HEK293 (cell line): ENCODE measurements around the gene GRIP1.

ENCODE experiments used
- CTCF ChIA-PET: fragments of 350-600 bp; formaldehyde crosslinking; extraction: SDS; loops from one replicate; lab custom pipeline; 2021; ENCODE audit warnings: antibody characterized with exemption; lab: Yijun Ruan, JAX
- POLR2A ChIA-PET: fragments of 300-600 bp; formaldehyde crosslinking; extraction: SDS; loops from one replicate; lab custom pipeline; 2020; ENCODE audit warnings: antibody characterized with exemption, inconsistent platforms; lab: Yijun Ruan, JAX
- H3K27ac ChIP-seq: fragments of 200-500 bp; sonication (Bioruptor generic); 2 replicates; pipeline ENCODE4 v1.5.1; 2014; ENCODE audit warnings: low read depth, low read length, control low read depth, inconsistent platforms; ENCODE audit errors: extremely low read depth
- H3K36me3 ChIP-seq, 2 experiments: fragments of 200-500 bp in 1 of 2; sonication (Bioruptor generic) in 1 of 2; 1 replicate in 1 of 2; 2 replicates in 1 of 2; pipeline ENCODE4 v1.5.1; 2014 to 2017; ENCODE audit warnings: inconsistent platforms in 2 of 2, low read length in 2 of 2; ENCODE audit not compliant: control insufficient read depth in 2 of 2, insufficient read depth in 1 of 2
- H3K4me1 ChIP-seq: fragments of 200-500 bp; sonication (Bioruptor generic); 2 replicates; pipeline ENCODE4 v1.5.1; 2014; ENCODE audit warnings: mild to moderate bottlenecking, low read length, inconsistent platforms; ENCODE audit not compliant: control insufficient read depth, insufficient read depth
- H3K4me3 ChIP-seq: 2 replicates; pipeline ENCODE4 v1.5.1; 2011; ENCODE audit warnings: low read depth, mild to moderate bottlenecking, control low read depth, low read length, moderate library complexity
- H3K9me3 ChIP-seq: fragments of 200-500 bp; sonication (Bioruptor generic); 2 replicates; pipeline ENCODE4 v1.5.1; 2014; ENCODE audit warnings: low read depth, low read length, inconsistent platforms; ENCODE audit not compliant: control insufficient read depth, insufficient read depth
- EGR2 ChIP-seq: fragments of 450-650 bp; formaldehyde crosslinking; IDR thresholded peaks from 2 replicates; pipeline ENCODE4 v1.5.1; 2016; ENCODE audit warnings: low read depth, missing biosample characterization, missing genetic modification characterization
- FEZF1 ChIP-seq: fragments of 450-650 bp; formaldehyde crosslinking; IDR thresholded peaks from 2 replicates; pipeline ENCODE4 v1.5.1; 2016; ENCODE audit warnings: missing biosample characterization, missing genetic modification characterization
- GLIS2 ChIP-seq: fragments of 450-650 bp; formaldehyde crosslinking; IDR thresholded peaks from 2 replicates; pipeline ENCODE4 v1.5.1; 2016; ENCODE audit warnings: missing biosample characterization, missing genetic modification characterization
- HOXD13 ChIP-seq: sonication (generic); formaldehyde crosslinking; IDR thresholded peaks from 2 replicates; pipeline ENCODE4 v1.8.0; 2022; ENCODE audit warnings: missing genetic modification reagents, borderline replicate concordance
- MYNN ChIP-seq: fragments of 450-650 bp; formaldehyde crosslinking; IDR thresholded peaks from 2 replicates; pipeline ENCODE4 v1.5.1; 2016; ENCODE audit warnings: missing biosample characterization, missing genetic modification characterization, borderline replicate concordance
- MZF1 ChIP-seq: fragments of 450-650 bp; formaldehyde crosslinking; IDR thresholded peaks from 2 replicates; pipeline ENCODE4 v1.5.1; 2017; ENCODE audit warnings: missing biosample characterization, missing genetic modification characterization, borderline replicate concordance
- OSR2 ChIP-seq: fragments of 450-650 bp; formaldehyde crosslinking; IDR thresholded peaks from 2 replicates; pipeline ENCODE4 v1.5.1; 2016; ENCODE audit warnings: missing biosample characterization, missing genetic modification characterization
- SCRT2 ChIP-seq: fragments of 450-650 bp; formaldehyde crosslinking; IDR thresholded peaks from 2 replicates; pipeline ENCODE4 v1.5.1; 2016; ENCODE audit warnings: missing biosample characterization, missing genetic modification characterization
- ZNF121 ChIP-seq: fragments of 450-650 bp; formaldehyde crosslinking; IDR thresholded peaks from 2 replicates; pipeline ENCODE4 v1.5.1; 2016; ENCODE audit warnings: missing biosample characterization, missing genetic modification characterization
- ZNF221 ChIP-seq: fragments of 450-650 bp; formaldehyde crosslinking; IDR thresholded peaks from 2 replicates; pipeline ENCODE4 v1.5.1; 2017; ENCODE audit warnings: missing biosample characterization, missing genetic modification characterization, borderline replicate concordance
- ZNF223 ChIP-seq: fragments of 450-650 bp; formaldehyde crosslinking; IDR thresholded peaks from 2 replicates; pipeline ENCODE4 v1.5.1; 2016; ENCODE audit warnings: missing biosample characterization, missing genetic modification characterization
- ZNF362 ChIP-seq: fragments of 450-650 bp; formaldehyde crosslinking; IDR thresholded peaks from 2 replicates; pipeline ENCODE4 v1.5.1; 2016; ENCODE audit warnings: missing biosample characterization, missing genetic modification characterization
- ZNF394 ChIP-seq: fragments of 450-650 bp; formaldehyde crosslinking; IDR thresholded peaks from 2 replicates; pipeline ENCODE4 v1.5.1; 2016; ENCODE audit warnings: missing biosample characterization, missing genetic modification characterization, mild to moderate bottlenecking, moderate library complexity, borderline replicate concordance
- ZNF449 ChIP-seq: fragments of 450-650 bp; formaldehyde crosslinking; IDR thresholded peaks from 2 replicates; pipeline ENCODE4 v1.5.1; 2017; ENCODE audit warnings: missing biosample characterization, mild to moderate bottlenecking, missing genetic modification characterization, moderate library complexity
- ZNF514 ChIP-seq: fragments of 450-650 bp; formaldehyde crosslinking; IDR thresholded peaks from 2 replicates; pipeline ENCODE4 v1.5.1; 2016; ENCODE audit warnings: missing biosample characterization, missing genetic modification characterization
- ZNF521 ChIP-seq: fragments of 450-650 bp; formaldehyde crosslinking; IDR thresholded peaks from 2 replicates; pipeline ENCODE4 v1.5.1; 2017; ENCODE audit warnings: missing biosample characterization, mild to moderate bottlenecking, missing genetic modification characterization
- ZNF549 ChIP-seq: fragments of 450-650 bp; IDR thresholded peaks from 2 replicates; pipeline ENCODE4 v1.5.1; 2018; ENCODE audit warnings: missing biosample characterization, missing genetic modification characterization, mild to moderate bottlenecking, inconsistent platforms, moderate library complexity
- ZNF600 ChIP-seq: fragments of 450-650 bp; formaldehyde crosslinking; IDR thresholded peaks from 2 replicates; pipeline ENCODE4 v1.5.1; 2016; ENCODE audit warnings: missing biosample characterization, missing genetic modification characterization
- ZNF843 ChIP-seq: fragments of 450-650 bp; formaldehyde crosslinking; IDR thresholded peaks from 2 replicates; pipeline ENCODE4 v1.5.1; 2016; ENCODE audit warnings: missing biosample characterization, missing genetic modification characterization
- TF ChIP-seq, protein P1 (sequence below): fragments of 450-650 bp; formaldehyde crosslinking; IDR thresholded peaks from 2 replicates; pipeline ENCODE4 v1.5.1; 2017; ENCODE audit warnings: missing biosample characterization, missing genetic modification characterization
- TF ChIP-seq, protein P2 (sequence below): fragments of 450-650 bp; formaldehyde crosslinking; IDR thresholded peaks from 2 replicates; pipeline ENCODE4 v1.5.1; 2016; ENCODE audit warnings: missing biosample characterization, missing genetic modification characterization

The GRIP1 gene

GRCh38 chr12:66636771-66637170 is 42.1 kb downstream of the GRIP1 start:
- TF ChIP-seq, protein P1, sequence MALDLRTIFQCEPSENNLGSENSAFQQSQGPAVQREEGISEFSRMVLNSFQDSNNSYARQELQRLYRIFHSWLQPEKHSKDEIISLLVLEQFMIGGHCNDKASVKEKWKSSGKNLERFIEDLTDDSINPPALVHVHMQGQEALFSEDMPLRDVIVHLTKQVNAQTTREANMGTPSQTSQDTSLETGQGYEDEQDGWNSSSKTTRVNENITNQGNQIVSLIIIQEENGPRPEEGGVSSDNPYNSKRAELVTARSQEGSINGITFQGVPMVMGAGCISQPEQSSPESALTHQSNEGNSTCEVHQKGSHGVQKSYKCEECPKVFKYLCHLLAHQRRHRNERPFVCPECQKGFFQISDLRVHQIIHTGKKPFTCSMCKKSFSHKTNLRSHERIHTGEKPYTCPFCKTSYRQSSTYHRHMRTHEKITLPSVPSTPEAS (tag by site-specific recombination) = 0 out of 2 replicates have a peak, but pooled peaks have one; percentile 2
- TF ChIP-seq FEZF1 (no peak), SCRT2 (tag by site-specific recombination) (peak; percentile 42; the same call in 1 of the 2 replicates), ZNF549 (tag by site-specific recombination) (peak; percentile 79), ZNF600 (tag by site-specific recombination) (peak; percentile 42; the same call in 1 of the 2 replicates)
- no peak overlapping the region for H3K4me3 ChIP-seq
- no peak overlapping the region for H3K27ac ChIP-seq
- ChIA-PET CTCF (interaction anchor here (0.7 to 1.3 kb wide), 2 partner anchors 11 to 529 kb away, joined by 3 to 4 read pairs; no protein-coding TSS in a partner anchor), POLR2A (no interaction called here)
- no peaks in the 10 kb centered on the region for H3K9me3 ChIP-seq
- peaks cover 13% of the 10 kb centered on the region for H3K4me1 ChIP-seq
- no peaks in the 10 kb centered on the region for H3K36me3 ChIP-seq

GRCh38 chr12:66633676-66634075 is 45.2 kb downstream of the GRIP1 start:
- Histone ChIP-seq H3K27ac (no peak overlapping the region), H3K36me3 (no peaks in the 10 kb centered on the region), H3K4me1 (peaks cover 9% of the 10 kb centered on the region), H3K9me3 (no peaks in the 10 kb centered on the region)
- POLR2A ChIA-PET = no interaction called here
- TF ChIP-seq ZNF121 (tag by site-specific recombination) (no peak), GLIS2 (tag by site-specific recombination) (no peak), MZF1 (tag by site-specific recombination) (no peak), HOXD13 (CRISPR knock-in tag) (no peak)
- TF ChIP-seq, all 188 proteins: peak for 0
- CTCF ChIA-PET = no interaction called here
- no peak overlapping the region for H3K4me3 ChIP-seq

- Histone ChIP-seq H3K27ac (no peak overlapping the region), H3K4me1 (peaks cover 6% of the 10 kb centered on the region; the same call in 1 of the 2 replicates), H3K9me3 (no peaks in the 10 kb centered on the region), H3K4me3 (no peak overlapping the region), H3K36me3 (no peaks in the 10 kb centered on the region)
- ChIA-PET POLR2A (no interaction called here), CTCF (no interaction called here)
- TF ChIP-seq, protein P2, sequence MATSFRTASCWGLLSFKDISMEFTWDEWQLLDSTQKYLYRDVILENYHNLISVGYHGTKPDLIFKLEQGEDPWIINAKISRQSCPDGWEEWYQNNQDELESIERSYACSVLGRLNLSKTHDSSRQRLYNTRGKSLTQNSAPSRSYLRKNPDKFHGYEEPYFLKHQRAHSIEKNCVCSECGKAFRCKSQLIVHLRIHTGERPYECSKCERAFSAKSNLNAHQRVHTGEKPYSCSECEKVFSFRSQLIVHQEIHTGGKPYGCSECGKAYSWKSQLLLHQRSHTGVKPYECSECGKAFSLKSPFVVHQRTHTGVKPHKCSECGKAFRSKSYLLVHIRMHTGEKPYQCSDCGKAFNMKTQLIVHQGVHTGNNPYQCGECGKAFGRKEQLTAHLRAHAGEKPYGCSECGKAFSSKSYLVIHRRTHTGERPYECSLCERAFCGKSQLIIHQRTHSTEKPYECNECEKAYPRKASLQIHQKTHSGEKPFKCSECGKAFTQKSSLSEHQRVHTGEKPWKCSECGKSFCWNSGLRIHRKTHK = no peak
- no peak for TF ChIP-seq ZNF521 (tag by site-specific recombination)
- no peak for TF ChIP-seq ZNF223 (tag by site-specific recombination)
- TF ChIP-seq ZNF362 = no peak
- TF ChIP-seq ZNF221 (tag by site-specific recombination) = no peak
These were observed 49.6 kb downstream of the GRIP1 start for GRCh38 chr12:66629138-66629870.

DNA sequence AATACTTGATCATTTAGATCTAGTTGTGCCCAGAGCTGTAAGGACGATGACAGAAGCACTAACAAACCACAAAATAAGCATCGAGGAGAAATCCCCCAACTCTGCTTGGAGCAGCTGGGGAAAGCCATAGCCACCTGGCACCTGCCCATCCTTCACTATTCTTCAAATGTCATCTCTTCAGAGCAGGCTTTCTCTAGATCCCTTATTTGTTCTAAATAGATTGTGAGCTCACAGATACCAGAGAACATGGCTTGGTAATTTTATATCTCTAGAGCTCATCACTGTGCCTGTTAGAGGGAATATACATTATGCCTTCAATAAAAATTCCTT is 50.9 kb downstream of the GRIP1 start:
- POLR2A ChIA-PET = no interaction called here
- H3K4me3 ChIP-seq = no peak overlapping the region
- no peaks in the 10 kb centered on the region for H3K36me3 ChIP-seq
- peaks cover 6% of the 10 kb centered on the region; the same call in 1 of the 2 replicates for H3K4me1 ChIP-seq
- no peaks in the 10 kb centered on the region for H3K9me3 ChIP-seq
- CTCF ChIA-PET = interaction anchor here (0.7 to 1.5 kb wide), 4 partner anchors 11 to 276 kb away, joined by 3 to 4 read pairs (median 3); no protein-coding TSS in a partner anchor
- no peak overlapping the region for H3K27ac ChIP-seq
- no peak for TF ChIP-seq ZNF394 (tag by site-specific recombination)
- no peak for TF ChIP-seq ZNF449 (tag by site-specific recombination)
- no peak for TF ChIP-seq EGR2 (tag by site-specific recombination)
- TF ChIP-seq ZNF843 (tag by site-specific recombination) = no peak
- no peak for TF ChIP-seq ZNF514
- TF ChIP-seq, protein P1 (tag by site-specific recombination) = no peak
- TF ChIP-seq GLIS2 (tag by site-specific recombination) = no peak
- TF ChIP-seq MYNN (tag by site-specific recombination) = no peak
- no peak for TF ChIP-seq OSR2
